B cell (primary cell): ENCODE data around the gene OR14I1.

Source experiments
- EZH2 ChIP-seq: IDR thresholded peaks from 2 replicates; pipeline ENCODE4 v1.6.1; 2012; ENCODE audit warnings: borderline replicate concordance, low read depth, mild to moderate bottlenecking, moderate library complexity, low read length; ENCODE audit not compliant: insufficient read depth, poor library complexity, severe bottlenecking
- TF ChIP-seq, protein P1 (sequence below): fragments of 200-600 bp; IDR thresholded peaks from one replicate; pipeline ENCODE4 v1.8.0; 2022; ENCODE audit warnings: antibody characterized with exemption, mild to moderate bottlenecking

DNA sequence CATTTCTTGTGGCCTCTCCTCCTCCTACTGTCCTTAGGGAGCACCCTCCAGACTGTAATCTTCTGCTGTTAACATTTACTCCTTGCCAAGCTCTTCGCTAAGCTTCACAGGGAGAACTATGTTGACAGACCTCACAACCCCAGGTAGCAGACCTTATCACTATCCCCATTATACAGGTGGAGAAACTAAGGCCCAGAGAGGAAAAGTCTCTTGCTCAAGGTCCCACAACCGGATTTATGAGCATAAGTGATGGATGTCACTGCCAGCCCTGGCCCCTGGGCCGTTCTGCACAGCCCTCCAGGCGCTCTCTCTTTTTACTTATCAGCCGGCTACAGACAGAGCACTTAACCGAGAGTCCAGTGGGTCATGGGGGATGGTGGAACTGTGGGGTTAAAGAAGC, 34.9 kb upstream of the OR14I1 start:
- TF ChIP-seq, protein P1, sequence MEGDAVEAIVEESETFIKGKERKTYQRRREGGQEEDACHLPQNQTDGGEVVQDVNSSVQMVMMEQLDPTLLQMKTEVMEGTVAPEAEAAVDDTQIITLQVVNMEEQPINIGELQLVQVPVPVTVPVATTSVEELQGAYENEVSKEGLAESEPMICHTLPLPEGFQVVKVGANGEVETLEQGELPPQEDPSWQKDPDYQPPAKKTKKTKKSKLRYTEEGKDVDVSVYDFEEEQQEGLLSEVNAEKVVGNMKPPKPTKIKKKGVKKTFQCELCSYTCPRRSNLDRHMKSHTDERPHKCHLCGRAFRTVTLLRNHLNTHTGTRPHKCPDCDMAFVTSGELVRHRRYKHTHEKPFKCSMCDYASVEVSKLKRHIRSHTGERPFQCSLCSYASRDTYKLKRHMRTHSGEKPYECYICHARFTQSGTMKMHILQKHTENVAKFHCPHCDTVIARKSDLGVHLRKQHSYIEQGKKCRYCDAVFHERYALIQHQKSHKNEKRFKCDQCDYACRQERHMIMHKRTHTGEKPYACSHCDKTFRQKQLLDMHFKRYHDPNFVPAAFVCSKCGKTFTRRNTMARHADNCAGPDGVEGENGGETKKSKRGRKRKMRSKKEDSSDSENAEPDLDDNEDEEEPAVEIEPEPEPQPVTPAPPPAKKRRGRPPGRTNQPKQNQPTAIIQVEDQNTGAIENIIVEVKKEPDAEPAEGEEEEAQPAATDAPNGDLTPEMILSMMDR: no peak
- no peak for TF ChIP-seq EZH2
